GM21576 (cell line): ENCODE data around the gene NOXA1.

Experiments used
- ATAC-seq: cut with Tn5 transposase; IDR thresholded peaks from one replicate; pipeline ENCODE4 v1.9.1; 2021; ENCODE audit warnings: mild to moderate bottlenecking, moderate library complexity; ENCODE audit not compliant: unreplicated experiment

NOXA1 gene

GRCh38 chr9:137387114-137387890, 35.9 kb upstream of the NOXA1 start:
- no peak for ATAC-seq

GRCh38 chr9:137387891-137388560, 35.2 kb upstream of the NOXA1 start:
- ATAC-seq = no peak

DNA sequence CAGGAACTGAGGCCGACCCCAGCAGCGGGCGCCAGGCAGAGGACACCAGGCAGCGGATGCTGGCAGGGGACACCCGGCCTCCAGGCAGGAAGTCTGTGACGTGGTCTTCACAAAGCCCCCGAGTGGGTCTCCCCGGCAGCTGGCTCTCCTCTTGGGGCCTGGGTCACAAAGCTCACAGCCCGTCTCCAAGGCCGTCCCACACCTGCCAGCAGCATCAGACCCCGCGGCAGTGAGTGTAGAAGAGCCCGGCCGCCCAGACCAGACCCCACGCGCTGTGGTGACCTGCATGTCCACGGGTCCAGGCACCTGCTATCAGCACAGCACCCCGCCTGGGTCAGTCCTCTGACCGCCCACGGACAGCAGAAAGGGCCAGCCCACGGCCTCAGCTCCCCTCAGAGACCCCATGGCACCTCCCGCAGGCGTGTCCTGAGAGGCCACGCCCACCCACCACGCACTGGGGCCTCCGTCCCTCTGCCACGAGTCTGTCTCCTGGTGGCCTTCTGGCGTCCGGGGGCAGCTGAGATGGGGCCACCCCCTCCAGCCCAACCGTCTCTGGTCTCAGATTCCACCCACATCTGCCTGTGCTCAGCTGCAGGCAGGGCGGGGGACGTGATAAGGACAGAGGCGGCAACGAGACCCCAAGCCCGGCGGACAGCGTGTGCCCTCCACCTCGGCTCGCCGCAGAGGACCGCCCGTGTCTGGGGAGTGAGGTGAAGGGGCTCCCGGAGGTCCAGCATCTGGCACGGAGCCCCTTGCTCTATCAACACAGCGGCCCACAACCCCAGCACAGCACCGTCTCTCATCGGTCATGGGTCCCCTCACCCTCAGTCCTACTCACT, 34.4 kb upstream of the NOXA1 start:
- ATAC-seq = no peak

DNA sequence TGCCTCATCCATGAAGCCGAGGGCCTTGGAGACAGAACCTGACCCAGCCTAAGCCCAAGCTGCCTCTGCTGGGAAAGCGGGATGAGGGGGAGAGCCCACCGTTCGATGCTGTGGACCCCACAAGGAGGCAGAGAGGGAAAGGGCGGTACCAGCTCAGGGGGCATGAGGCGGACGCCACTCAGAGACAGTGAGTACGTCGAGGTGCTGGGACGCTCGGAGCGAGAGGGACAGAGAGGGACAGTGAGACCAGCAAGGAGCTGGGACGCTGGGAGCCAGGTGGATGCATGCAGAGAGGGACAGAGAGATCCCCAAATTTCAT, 33.8 kb upstream of the NOXA1 start:
- no peak for ATAC-seq

- no peak for ATAC-seq
Measured at GRCh38 chr9:137390553-137391410, 32.4 kb upstream of the NOXA1 start.

- no peak for ATAC-seq
Measured at GRCh38 chr9:137391411-137391754, 31.8 kb upstream of the NOXA1 start.

GRCh38 chr9:137392232-137393007, 30.8 kb upstream of the NOXA1 start:
- ATAC-seq = no peak

DNA sequence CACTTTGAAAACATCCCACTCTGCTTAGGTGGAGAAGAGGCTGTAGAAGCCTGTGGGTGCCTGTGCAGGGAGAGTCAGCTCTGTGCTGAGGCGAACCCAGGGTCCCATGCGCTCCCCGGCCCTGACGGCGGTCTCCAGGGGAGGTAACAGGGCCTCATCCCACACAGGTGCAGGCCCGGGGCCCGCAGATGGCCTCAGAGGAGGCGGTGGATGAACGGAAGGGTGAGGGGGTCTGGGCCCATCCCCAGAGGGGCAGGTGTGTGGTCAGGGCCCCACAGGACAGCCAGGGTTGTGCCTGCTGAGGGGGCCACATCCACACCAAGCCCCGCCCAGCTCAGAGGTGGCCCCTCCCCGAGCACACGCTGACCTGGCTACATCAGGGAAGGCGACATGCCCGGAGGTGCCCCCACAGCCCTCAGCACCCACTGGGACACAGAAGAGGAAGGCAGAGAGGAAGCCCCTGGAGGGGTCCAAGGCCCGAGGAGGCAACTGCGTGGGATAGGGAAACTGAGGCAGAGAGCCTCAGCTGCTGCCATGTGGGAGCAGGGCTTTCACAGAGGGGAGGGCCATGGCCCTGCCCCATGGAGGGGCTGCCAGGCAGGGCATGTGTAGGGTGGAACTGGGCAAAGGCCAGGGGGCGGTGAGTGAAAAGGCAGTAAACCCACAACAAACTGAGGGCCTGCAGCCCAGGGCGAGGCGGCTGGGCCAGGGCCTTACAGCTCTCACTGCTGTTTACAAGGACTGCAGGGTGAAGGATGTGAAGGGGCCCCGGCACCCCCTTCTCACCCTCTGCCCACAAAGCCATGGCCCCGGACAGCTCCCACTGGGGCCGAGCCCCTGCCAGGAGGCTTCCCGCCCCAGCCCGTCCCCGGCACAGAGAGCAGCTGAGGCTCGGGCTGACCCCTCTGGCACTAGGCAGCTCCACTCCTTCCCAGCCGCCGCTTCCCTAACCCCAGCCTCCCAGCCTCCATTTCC, 29.7 kb upstream of the NOXA1 start:
- no peak for ATAC-seq

- ATAC-seq = no peak
Measured at GRCh38 chr9:137394866-137395665, 28.1 kb upstream of the NOXA1 start.

DNA sequence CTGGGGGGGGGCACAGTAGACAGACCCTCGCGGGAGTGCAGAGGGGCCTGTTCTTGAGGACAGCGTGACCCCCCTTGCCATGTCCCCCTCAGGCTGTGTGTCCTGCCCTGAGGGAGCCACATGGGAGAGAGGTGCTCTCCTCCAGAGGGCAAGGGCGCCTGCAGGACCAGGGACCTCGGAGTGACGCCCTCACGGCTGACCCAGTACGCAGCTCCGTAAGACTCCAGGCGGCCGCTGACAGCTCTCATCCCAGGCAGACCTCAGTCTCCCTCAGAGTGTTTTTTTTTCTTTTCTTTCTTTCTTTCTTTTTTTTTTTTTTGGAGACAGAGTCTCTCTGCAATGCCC, 27.6 kb upstream of the NOXA1 start:
- no peak for ATAC-seq

DNA sequence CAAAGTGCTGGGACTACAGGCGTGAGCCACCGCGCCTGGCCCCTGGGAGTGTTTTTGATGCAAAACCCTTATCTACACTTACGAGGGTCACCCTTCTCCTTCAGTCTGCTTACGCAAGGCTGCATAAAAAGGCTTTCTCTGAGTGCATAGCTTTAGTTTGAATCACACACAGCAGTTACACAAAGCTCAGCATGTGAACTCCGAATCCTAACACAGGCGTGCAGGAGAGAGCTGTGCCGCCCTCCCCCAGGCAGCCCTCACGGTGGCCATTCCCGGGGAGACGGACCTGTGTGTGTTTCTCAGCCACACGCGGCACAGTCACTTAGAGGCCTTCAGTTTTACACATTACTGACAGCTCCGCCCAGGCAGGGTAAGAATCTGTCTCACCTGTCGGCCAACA, 27.0 kb upstream of the NOXA1 start:
- ATAC-seq = no peak

GRCh38 chr9:137396634-137397367, 26.4 kb upstream of the NOXA1 start:
- ATAC-seq = no peak

DNA sequence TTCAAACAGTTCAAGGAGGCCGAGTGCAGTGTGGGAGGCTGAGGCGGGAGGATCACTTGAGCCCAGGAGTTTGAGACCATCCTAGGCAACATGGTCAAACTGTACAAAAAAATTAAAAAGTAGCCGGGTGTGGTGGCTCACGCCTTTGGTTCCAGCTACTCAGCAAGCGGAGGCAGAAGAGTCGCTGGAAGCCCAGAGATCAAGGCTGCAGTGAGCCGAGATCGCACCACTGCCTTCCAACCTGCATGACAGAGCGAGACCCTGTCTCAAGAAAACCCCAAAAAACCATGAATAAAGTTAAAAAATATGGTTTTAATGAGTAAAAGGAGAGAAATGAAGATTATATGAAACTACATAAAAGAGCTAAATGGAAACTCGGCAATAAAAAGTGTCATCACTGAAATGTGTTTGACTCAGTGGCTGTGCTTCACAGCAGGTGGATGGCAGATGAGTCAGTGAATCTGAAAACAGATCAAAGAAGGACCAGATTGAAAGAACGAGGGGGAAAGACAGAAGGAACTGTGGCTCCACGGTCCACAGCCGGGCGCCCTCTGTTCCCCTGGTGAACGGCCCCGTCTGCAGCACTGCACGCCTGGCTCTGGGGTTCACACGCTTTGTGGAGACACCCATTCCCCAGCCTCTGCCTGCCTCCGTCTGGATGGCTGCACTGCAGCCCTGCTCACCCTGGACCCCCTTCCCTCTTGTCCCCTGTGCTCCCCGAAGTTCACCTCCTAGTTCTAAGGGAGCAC, 25.3 kb upstream of the NOXA1 start:
- ATAC-seq = no peak

DNA sequence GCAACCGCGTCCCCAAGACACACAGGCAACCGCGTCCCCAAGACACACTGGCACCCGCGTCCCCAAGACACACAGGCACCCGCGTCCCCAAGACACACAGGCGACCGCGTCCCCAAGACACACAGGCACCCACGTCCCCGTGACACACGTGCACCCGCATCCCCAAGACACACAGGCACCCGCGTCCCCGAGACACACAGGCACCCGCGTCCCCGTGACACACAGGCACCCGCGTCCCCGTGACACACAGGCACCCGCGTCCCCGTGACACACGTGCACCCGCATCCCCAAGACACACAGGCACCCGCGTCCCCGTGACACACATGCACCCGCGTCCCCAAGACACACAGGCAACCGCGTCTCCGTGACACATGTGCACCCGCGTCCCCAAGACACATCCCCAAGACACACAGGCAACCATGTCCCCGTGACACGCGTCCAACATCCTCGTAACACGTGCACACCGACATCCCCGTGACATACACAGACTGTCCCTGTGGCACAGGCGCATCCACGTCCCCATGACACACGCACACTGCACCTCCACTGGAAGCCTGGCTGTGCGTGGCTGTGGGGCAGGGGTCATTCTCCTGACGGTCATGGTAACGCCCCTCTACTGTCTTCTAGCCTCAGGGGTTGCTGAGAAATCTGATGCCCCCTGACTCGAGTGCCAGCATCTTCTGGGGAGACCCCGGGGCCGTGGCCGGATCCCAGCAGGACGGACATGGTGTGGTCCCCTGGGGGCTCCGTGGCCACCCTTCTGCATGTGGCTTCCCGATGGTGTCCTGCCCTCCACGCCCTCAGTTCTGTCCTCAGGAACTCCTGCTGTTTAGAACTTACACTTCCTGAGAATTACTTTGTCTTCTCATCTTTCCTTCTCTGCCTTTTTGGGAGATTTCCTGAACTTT, 24.4 kb upstream of the NOXA1 start:
- no peak for ATAC-seq

GRCh38 chr9:137402746-137403145, 20.4 kb upstream of the NOXA1 start:
- no peak for ATAC-seq

DNA sequence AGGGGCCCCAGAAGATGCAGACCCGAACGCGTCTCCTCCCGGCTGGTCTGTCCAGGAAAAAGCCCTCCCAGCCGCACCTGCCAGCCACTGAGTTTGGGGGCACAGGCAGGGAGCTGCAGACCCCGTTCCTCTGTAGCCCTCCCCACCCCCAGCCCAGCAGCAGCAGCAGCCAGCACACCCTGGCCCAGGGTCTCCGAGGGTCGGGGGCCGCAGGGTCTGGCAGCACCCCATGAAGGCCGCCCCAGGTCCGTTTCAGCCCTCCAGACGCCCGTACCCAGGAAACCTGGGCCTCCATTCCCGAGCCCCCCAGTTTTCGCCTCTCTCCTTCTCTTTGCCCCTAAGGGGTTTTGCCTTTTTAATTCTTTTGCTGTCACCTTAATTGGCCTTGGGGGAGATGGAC, 19.9 kb upstream of the NOXA1 start:
- ATAC-seq = no peak
